ENCODE data around the gene ETDC. TPM values are rescaled to one million over a fixed set of nuclear protein-coding genes. Genes with fewer than 3 reads are reported as not detected.
"Not testable (repeated sequence)": the region's sequence is repeated elsewhere in the genome, so short reads cannot be mapped to it uniquely, and the experiment has no call there.

Gene ETDC
- total and polyA plus RNA-seq, 2 experiments from 2014 or later = not detected

DNA sequence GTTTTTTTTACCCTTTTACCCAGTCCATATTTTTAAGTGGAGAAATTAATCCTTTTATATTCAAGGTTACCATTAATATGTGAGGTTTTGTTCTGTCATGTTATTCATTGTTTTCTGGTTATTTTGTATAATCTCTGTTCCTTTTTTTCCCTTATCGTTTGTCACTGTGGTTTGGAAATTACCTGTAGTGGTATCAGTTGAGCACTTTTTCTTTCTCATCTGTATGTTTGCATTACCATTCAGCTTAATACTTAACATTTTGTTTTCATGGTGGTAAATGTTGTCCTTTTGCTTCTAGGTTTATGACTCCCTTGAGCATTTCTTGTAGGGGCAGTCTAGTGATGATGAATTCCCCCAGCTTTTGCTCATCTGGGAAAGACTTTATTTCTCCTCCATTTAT lies 6.6 kb downstream of the ETDC start:
- H3F3A ChIP-seq (ENCODE audit: insufficient read depth) = no peaks in the 10 kb centered on the region
- no peaks in the 10 kb centered on the region for H3K79me2 ChIP-seq (ENCODE audit: insufficient read depth)
- H3K4me2 ChIP-seq (ENCODE audit: unreplicated experiment) = no peak overlapping the region
- H4K20me1 ChIP-seq (ENCODE audit: insufficient read depth) = no peaks in the 10 kb centered on the region
- no peak overlapping the region for H2AFZ ChIP-seq
- H3K9ac ChIP-seq = no peak overlapping the region
- H3K4me3 ChIP-seq = no peak overlapping the region
- in situ Hi-C loops (cut with MboI) = no loop called here
- no peaks in the 10 kb centered on the region for H3K36me3 ChIP-seq (ENCODE audit: low read depth)
- no peak for DNase-seq
- no peak overlapping the region for H3K27ac ChIP-seq
- no peaks in the 10 kb centered on the region for H3K4me1 ChIP-seq (ENCODE audit: insufficient read depth)
- H3K9me3 ChIP-seq (ENCODE audit: low read depth) = no peaks in the 10 kb centered on the region
- H3K9me2 ChIP-seq (ENCODE audit: insufficient read depth) = no peaks in the 10 kb centered on the region
- no peak for TF ChIP-seq EZH2 (IDR thresholded peaks at IDR 0.05; ENCODE audit: insufficient read depth, poor library complexity, severe bottlenecking)
- no peak for TF ChIP-seq EZH2phosphoT487 (IDR thresholded peaks at IDR 0.05; ENCODE audit: insufficient read depth, low read depth)
- WGBS, 2 experiments (ENCODE audit: low coverage in 1 of 2, low lambda C conversion rate in 2 of 2, missing lambda C conversion rate in 2 of 2) = 91 to 93% methylated on average over 1 of the region's 1 CpG
- no peaks in the 10 kb centered on the region for H3K27me3 ChIP-seq (replicated peaks; ENCODE audit: insufficient read depth)

DNA sequence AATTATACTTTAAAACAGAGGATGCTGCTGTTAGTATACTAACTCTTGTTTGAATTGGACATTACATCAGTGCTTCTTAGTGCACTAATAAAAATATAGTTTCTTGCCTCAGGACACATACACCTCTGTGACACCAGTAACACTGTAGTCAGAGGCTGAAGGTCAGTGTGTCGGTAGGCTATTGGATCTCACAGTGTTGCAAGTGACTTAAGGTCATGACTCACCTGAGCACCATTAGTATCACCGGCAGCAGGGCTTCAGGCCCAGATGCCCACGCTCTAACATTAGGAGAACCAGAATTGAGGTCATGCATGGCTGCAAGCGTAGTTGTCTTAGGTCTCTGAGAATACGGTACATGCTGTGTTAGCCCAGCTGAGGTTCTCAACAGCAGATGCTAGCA lies 15.2 kb downstream of the ETDC start:
- Histone ChIP-seq H3K9ac (no peak overlapping the region), H3F3A (ENCODE audit: insufficient read depth) (peaks cover 6% of the 10 kb centered on the region; the same call in 1 of the 2 replicates), H3K4me2 (ENCODE audit: unreplicated experiment) (no peak overlapping the region), H2AFZ (no peak overlapping the region), H3K27ac (no peak overlapping the region), H3K4me3 (no peak overlapping the region), H4K20me1 (ENCODE audit: insufficient read depth) (no peaks in the 10 kb centered on the region), H3K79me2 (ENCODE audit: insufficient read depth) (0 out of 2 replicates have a peak, but pooled peaks cover 6% of the 10 kb centered on the region), H3K4me1 (ENCODE audit: insufficient read depth) (peaks cover 16% of the 10 kb centered on the region; the same call in 1 of the 2 replicates), H3K36me3 (ENCODE audit: low read depth) (no peaks in the 10 kb centered on the region), H3K9me3 (ENCODE audit: low read depth) (no peaks in the 10 kb centered on the region), H3K27me3 (replicated peaks; ENCODE audit: insufficient read depth) (no peaks in the 10 kb centered on the region), H3K9me2 (ENCODE audit: insufficient read depth) (no peaks in the 10 kb centered on the region)
- WGBS, 2 experiments (ENCODE audit: low coverage in 1 of 2, low lambda C conversion rate in 2 of 2, missing lambda C conversion rate in 2 of 2) = 96 to 100% methylated on average over 5 of the region's 5 CpGs
- in situ Hi-C loops (cut with MboI) = no loop called here
- no peak for DNase-seq
- no peak for TF ChIP-seq EZH2 (IDR thresholded peaks at IDR 0.05; ENCODE audit: insufficient read depth, poor library complexity, severe bottlenecking)

DNA sequence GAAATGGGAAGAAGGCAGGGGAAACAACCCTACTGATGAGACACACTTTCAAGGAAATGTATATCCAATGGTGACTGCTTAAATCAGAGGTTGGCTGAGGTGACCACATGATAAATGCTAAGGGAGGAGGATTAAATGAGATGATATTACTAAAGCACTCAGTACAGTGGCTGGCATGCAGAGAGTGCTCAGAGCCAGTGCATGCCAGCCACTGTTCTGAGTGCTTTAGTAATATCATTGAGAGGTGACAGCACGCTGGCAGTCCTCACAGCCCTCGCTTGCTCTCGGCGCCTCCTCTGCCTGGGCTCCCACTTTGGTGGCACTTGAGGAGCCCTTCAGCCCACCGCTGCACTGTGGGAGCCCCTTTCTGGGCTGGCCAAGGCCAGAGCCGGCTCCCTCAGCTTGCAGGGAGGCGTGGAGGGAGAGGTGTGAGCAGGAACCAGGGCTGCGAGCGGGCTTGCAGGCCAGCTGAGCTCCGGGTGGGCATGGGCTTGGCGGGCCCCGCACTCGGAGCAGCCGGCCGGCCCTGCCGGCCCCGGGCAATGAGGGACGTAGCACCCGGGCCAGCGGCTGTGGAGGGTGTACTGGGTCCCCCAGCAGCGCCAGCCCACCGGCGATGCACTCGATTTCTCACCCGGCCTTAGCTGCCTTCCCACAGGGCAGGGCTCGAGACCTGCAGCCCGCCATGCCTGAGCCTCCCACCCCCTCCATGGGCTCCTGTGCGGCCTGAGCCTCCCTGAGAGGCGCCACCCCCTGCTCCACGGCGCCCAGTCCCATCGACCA lies 15.9 kb downstream of the ETDC start:
- 84 to 100% methylated on average over 2 to 6 of the region's 32 CpGs for WGBS, 2 experiments (ENCODE audit: low coverage in 1 of 2, low lambda C conversion rate in 2 of 2, missing lambda C conversion rate in 2 of 2)
- H2AFZ ChIP-seq; H3K79me2 ChIP-seq (ENCODE audit: insufficient read depth); in situ Hi-C loops (cut with MboI); H4K20me1 ChIP-seq (ENCODE audit: insufficient read depth); H3K27ac ChIP-seq; H3K36me3 ChIP-seq (ENCODE audit: low read depth); H3K9me3 ChIP-seq (ENCODE audit: low read depth); H3K9me2 ChIP-seq (ENCODE audit: insufficient read depth); H3K27me3 ChIP-seq (replicated peaks; ENCODE audit: insufficient read depth); H3K4me2 ChIP-seq (ENCODE audit: unreplicated experiment); H3F3A ChIP-seq (ENCODE audit: insufficient read depth); H3K4me3 ChIP-seq; H3K9ac ChIP-seq; DNase-seq: not testable (repeated sequence)
- peaks cover 16% of the 10 kb centered on the region; the same call in 1 of the 2 replicates for H3K4me1 ChIP-seq (ENCODE audit: insufficient read depth)

DNA sequence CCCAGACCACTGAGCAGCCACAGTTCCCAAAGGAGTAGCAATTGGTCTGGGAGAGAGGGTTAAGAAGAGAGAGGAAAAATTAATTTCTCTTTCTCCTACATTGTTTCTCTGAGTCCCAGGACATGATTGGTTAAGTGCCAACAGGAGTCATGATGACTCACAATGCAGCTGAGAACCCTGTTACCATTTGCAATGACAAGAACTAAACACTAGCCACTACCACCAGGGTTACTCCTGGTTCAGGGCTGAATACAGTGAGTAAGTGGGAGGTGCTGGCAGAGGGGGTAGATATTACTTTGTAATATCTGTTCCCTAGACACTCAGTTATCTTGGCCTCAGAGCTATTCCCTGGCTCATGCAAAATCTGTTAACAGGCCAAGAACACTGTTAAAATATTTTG lies 18.0 kb downstream of the ETDC start:
- peaks cover 16% of the 10 kb centered on the region; the same call in 1 of the 2 replicates for H3K4me1 ChIP-seq (ENCODE audit: insufficient read depth)
- H3K9me2 ChIP-seq (ENCODE audit: insufficient read depth) = no peaks in the 10 kb centered on the region
- in situ Hi-C loops (cut with MboI) = no loop called here
- H3K9me3 ChIP-seq (ENCODE audit: low read depth) = no peaks in the 10 kb centered on the region
- H3K4me3 ChIP-seq = no peak overlapping the region
- H3K79me2 ChIP-seq (ENCODE audit: insufficient read depth) = 0 out of 2 replicates have a peak, but pooled peaks cover 6% of the 10 kb centered on the region
- H3K36me3 ChIP-seq (ENCODE audit: low read depth) = no peaks in the 10 kb centered on the region
- H2AFZ ChIP-seq = no peak overlapping the region
- no peaks in the 10 kb centered on the region for H4K20me1 ChIP-seq (ENCODE audit: insufficient read depth)
- peaks cover 6% of the 10 kb centered on the region; the same call in 1 of the 2 replicates for H3F3A ChIP-seq (ENCODE audit: insufficient read depth)
- no peaks in the 10 kb centered on the region for H3K27me3 ChIP-seq (replicated peaks; ENCODE audit: insufficient read depth)
- H3K4me2 ChIP-seq (ENCODE audit: unreplicated experiment) = peak overlapping the region; percentile 30
- no peak for TF ChIP-seq EZH2 (IDR thresholded peaks at IDR 0.05; ENCODE audit: insufficient read depth, poor library complexity, severe bottlenecking)
- TF ChIP-seq EZH2phosphoT487 (IDR thresholded peaks at IDR 0.05; ENCODE audit: insufficient read depth, low read depth) = no peak
- peak overlapping the region; percentile 30; the same call in 1 of the 2 replicates for H3K27ac ChIP-seq
- peak; percentile 85 for DNase-seq
- no peak overlapping the region for H3K9ac ChIP-seq

Data from GM23248 (cell line).